Measurements from ENCODE around the gene APCDD1. TPM values are rescaled to one million over a fixed set of nuclear protein-coding genes. Genes with fewer than 3 reads are reported as not detected.

APCDD1 gene
- total RNA-seq, 2 experiments from 2014 or later, result not detected

DNA sequence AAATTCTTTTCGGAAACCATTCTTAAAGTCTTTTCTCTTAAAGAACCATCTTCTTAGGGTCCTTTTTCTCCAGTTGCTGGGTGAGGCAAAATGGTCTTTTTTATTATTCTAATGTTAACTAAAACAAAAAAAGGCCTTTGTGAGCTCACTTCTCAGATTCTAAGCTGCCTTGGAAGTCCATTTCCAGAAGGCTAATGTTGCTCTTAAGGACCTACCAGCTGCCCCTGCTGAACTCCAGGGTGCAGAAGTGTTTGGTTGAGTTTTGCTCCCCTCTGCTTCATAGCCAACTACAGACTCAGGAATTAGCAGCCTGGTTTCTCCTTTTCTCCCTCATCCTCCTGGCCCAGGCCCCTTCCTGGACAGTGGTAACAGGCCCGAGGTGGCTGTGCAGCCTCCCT lies 23.4 kb downstream of the APCDD1 start:
- ATAC-seq (ENCODE audit: poor library complexity) (no peak), DNase-seq (no peak)
- Mint-ChIP-seq H3K27ac (no peak overlapping the region), H3K9me3 (no peaks in the 10 kb centered on the region), H3K4me1 (ENCODE audit: low read depth) (no peaks in the 10 kb centered on the region), H3K27me3 (peaks cover 38% of the 10 kb centered on the region), H3K36me3 (ENCODE audit: low read depth) (no peaks in the 10 kb centered on the region), H3K4me3 (no peak overlapping the region)
- TF ChIP-seq CTCF (IDR thresholded peaks at IDR 0.05), result no peak
- CTCF ChIA-PET, result no interaction called here
- no peaks in the 10 kb centered on the region for H3K4me1 ChIP-seq (ENCODE audit: insufficient read depth, low read length)
- no peak overlapping the region for H3K4me3 ChIP-seq (ENCODE audit: low read length)
- H3K9me3 ChIP-seq (ENCODE audit: control insufficient read depth in 1 of 2, insufficient read depth in 1 of 2, low read length in 2 of 2), result peaks cover 0 to 4% of the 10 kb centered on the region in 2 experiments
- POLR2A ChIA-PET, result no interaction called here
- peaks cover 13 to 15% of the 10 kb centered on the region in 2 experiments for H3K27me3 ChIP-seq (ENCODE audit: control insufficient read depth in 1 of 2, insufficient read depth in 2 of 2, low read length in 2 of 2)
- intact Hi-C loops (cut with DNase I, micrococcal nuclease), result no loop called here
- H3K36me3 ChIP-seq (ENCODE audit: insufficient read depth, low read length), result no peaks in the 10 kb centered on the region
- no peak overlapping the region for H3K27ac ChIP-seq (ENCODE audit: low read depth in 1 of 2, low read length in 2 of 2)

DNA sequence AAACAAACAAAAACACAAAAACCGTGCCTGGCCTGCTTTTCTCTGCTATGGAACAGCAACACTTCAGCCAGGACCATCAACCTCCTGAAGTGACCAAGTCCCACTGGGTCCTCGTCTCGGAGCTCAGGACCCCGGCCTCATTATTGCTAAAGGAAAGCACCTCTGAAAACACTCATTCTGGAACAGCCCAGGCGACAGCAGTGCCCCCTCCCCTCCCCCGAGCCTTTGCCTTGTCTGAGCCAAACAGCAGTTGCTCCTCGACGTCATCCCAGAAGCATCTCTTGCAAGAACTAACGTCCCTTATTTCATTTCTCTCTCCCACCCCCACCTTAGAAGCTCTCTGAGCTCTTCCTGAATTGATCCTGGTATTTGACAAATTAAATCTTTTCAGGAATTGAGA lies 27.4 kb downstream of the APCDD1 start:
- Mint-ChIP-seq H3K27ac (no peak overlapping the region), H3K27me3 (peaks cover 14% of the 10 kb centered on the region), H3K36me3 (ENCODE audit: low read depth) (no peaks in the 10 kb centered on the region), H3K4me3 (no peak overlapping the region), H3K9me3 (no peaks in the 10 kb centered on the region), H3K4me1 (ENCODE audit: low read depth) (no peaks in the 10 kb centered on the region)
- Histone ChIP-seq H3K36me3 (ENCODE audit: insufficient read depth, low read length) (no peaks in the 10 kb centered on the region), H3K4me1 (ENCODE audit: insufficient read depth, low read length) (no peaks in the 10 kb centered on the region), H3K27ac (ENCODE audit: low read depth in 1 of 2, low read length in 2 of 2) (no peak overlapping the region), H3K9me3 (ENCODE audit: control insufficient read depth in 1 of 2, insufficient read depth in 1 of 2, low read length in 2 of 2) (peaks cover 0 to 4% of the 10 kb centered on the region in 2 experiments), H3K4me3 (ENCODE audit: low read length) (no peak overlapping the region), H3K27me3 (ENCODE audit: control insufficient read depth in 1 of 2, insufficient read depth in 2 of 2, low read length in 2 of 2) (peaks cover 6 to 9% of the 10 kb centered on the region in 2 experiments)
- TF ChIP-seq CTCF (IDR thresholded peaks at IDR 0.05), result no peak
- ChIA-PET POLR2A (no interaction called here), CTCF (no interaction called here)
- intact Hi-C loops (cut with DNase I, micrococcal nuclease), result no loop called here
- ATAC-seq (ENCODE audit: poor library complexity) (no peak), DNase-seq (no peak)

GRCh38 chr18:10482363-10482984 lies 28.0 kb downstream of the APCDD1 start:
- no peaks in the 10 kb centered on the region for H3K36me3 ChIP-seq (ENCODE audit: insufficient read depth, low read length)
- DNase-seq, result no peak
- H3K4me3 ChIP-seq (ENCODE audit: low read length), result no peak overlapping the region
- Mint-ChIP-seq H3K4me3 (no peak overlapping the region), H3K4me1 (ENCODE audit: low read depth) (no peaks in the 10 kb centered on the region), H3K27ac (no peak overlapping the region), H3K9me3 (no peaks in the 10 kb centered on the region), H3K27me3 (peaks cover 8% of the 10 kb centered on the region), H3K36me3 (ENCODE audit: low read depth) (no peaks in the 10 kb centered on the region)
- no peak for TF ChIP-seq CTCF (IDR thresholded peaks at IDR 0.05)
- ChIA-PET POLR2A (no interaction called here), CTCF (no interaction called here)
- peaks cover 0 to 9% of the 10 kb centered on the region in 2 experiments for H3K27me3 ChIP-seq (ENCODE audit: control insufficient read depth in 1 of 2, insufficient read depth in 2 of 2, low read length in 2 of 2)
- peaks cover 0 to 4% of the 10 kb centered on the region in 2 experiments for H3K9me3 ChIP-seq (ENCODE audit: control insufficient read depth in 1 of 2, insufficient read depth in 1 of 2, low read length in 2 of 2)
- no peak for ATAC-seq (ENCODE audit: poor library complexity)
- no peaks in the 10 kb centered on the region for H3K4me1 ChIP-seq (ENCODE audit: insufficient read depth, low read length)
- no peak overlapping the region for H3K27ac ChIP-seq (ENCODE audit: low read depth in 1 of 2, low read length in 2 of 2)
- intact Hi-C loops (cut with DNase I, micrococcal nuclease), result no loop called here

All from CD4-positive, alpha-beta T cell (primary cell).